Right hindlimb (tissue), 1 donor: ENCODE measurements around the gene CSTF3.
"Not testable (repeated sequence)": the region's sequence is repeated elsewhere in the genome, so short reads cannot be mapped to it uniquely, and the experiment has no call there.

Experiments
- DNase-seq: peaks from one replicate; pipeline ENCODE4 v3.0.0-alpha.2; 2018

CSTF3 gene

DNA sequence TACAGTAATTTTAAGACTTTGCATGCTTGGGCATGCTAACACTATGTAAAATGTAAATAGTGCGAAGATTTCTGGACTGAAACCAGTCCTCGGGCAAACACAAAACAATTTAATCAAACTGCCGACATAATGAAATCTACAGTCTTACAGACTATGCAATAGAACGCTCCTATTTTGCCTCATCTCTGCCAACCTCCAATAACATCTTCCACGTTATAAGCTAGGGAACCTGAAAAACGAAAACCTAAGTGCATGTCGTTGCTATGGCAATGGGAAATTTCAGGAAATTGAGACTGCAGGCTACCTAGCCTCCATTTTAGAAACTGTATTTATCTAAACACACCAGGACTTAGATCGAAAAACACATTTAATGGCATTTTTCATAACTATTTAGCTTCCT lies 1.1 kb downstream of the CSTF3 start:
- DNase-seq = no peak

DNA sequence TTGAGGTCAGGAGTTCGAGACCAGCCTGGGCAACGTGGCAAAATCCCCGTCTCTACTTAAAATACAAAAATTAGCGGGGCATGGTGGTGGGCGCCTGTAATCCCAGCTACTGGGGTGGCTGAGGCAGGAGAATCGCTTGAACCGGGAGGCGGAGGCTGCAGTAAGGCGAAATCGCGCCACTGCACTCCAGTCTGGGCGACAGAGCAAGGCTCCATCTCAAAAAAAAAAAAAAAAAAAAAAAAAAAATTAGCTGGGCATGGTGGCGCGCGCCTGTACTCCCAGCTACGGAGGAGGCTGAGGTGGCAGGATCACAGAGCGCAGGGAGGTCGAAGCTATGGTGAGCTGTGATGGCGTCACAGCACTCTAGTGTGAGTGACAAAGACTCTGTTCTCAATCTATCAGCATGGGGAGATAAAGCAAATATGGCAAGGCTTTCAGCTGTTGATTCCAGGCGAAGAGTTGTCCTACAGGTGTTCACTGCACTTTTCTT lies 1.9 kb downstream of the CSTF3 start:
- DNase-seq = not testable (repeated sequence)

DNA sequence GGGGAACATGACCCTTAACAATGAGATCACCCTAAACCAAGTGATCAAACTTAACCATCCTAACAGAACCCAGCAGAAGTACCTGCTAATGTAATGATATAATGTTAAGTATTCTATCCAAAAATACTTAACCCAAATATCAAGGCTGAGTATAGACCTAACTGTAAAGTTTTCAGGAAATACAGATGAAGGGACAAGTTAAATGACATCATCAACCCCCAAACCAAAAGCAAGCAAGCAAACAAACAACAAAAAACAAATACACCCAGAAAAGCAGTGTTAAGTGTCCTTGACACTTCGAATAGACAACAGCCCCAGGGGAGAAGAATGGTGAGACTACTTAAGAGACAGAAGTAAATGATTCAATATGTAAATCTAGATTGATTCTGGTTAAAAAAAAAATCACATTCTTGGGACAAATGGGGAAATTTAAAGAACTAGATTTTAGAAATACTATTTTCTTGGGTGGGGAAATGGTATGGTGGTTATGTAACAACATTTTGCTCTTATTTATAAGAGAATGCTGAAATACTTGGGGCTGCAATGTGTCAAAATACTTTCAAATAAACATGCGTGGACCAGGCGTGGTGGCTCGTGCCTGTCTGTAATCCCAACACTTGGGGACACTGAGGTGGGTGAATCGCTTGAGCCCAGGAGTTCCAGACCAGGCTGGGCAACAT lies 2.5 kb downstream of the CSTF3 start:
- no peak for DNase-seq

DNA sequence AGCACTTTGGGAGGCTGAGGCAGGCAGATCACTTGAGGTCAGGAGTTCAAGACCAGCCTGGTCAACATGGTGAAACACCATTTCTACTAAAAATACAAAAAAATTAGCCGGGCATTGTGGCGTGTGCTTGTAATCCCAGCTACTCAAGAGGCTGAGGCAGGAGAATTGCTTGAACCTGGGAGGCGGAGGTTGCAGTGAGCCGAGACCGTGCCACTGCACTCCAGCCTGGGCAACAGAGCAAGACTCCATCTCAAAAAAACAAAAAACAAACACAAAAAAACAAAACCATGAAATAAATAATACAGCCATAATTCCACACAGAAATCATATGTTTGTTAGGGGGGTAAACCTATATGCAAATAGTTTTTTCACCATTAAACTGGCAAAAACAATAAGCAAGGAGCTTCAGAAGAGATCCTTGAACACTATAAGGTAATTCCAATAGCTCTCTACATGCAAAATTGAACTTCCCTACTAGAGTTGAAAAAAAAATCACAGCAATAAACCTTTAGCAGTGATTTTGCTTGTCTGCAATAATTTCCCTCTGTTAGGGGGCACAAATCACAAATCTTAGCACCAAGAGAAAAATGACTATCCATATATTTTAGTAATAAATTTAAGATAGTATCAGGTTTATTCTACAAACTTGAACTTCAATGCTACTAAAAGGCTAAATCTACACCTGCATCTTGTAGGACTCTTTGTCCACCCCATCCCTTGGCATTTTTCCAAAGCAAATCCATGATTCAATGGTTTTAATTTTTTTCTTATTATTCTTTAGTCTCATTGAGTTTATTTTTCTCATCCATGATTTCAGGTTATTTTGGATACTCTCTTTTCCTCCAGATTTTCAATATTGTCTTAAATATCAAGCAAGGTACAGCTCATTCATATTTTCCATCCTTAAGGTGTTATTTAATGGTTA lies 3.9 kb downstream of the CSTF3 start:
- no peak for DNase-seq

DNA sequence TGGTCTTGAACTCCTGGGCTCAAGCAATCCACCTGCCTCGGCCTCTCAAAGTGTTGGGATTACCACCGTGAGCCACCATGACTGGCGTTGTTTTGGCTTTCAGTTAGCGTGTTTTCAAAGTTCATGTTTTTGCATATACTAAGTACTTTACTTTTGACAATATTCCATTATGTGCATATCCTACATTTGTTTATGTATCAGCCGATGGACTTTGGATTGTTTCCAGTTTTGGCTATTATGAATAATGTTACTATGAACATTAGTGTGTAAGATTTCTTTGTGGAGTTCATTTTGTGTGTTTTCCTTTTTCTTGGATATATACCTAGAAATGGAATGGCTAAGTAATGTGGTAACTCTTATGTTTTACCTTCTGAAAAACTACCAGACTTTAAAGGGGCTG lies 9.9 kb downstream of the CSTF3 start:
- DNase-seq = no peak

DNA sequence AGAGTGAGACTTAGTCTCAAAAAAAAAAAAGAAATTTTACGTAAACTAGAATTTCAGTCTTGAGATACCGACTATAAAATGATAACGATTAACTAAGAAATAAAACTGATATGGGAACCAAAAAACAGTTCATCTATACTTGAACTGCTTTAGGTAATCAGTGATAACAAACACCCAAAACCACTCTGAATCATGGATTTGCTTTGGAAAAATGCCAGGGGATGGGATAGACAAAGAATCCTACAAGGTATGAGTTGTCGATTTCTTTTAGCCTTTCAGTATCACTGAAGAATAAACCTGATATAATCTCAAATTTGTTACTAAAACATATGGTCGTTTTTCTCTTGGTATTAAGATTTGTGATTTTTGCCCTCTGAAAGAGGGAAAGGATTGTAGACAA lies 13.7 kb downstream of the CSTF3 start:
- no peak for DNase-seq

DNA sequence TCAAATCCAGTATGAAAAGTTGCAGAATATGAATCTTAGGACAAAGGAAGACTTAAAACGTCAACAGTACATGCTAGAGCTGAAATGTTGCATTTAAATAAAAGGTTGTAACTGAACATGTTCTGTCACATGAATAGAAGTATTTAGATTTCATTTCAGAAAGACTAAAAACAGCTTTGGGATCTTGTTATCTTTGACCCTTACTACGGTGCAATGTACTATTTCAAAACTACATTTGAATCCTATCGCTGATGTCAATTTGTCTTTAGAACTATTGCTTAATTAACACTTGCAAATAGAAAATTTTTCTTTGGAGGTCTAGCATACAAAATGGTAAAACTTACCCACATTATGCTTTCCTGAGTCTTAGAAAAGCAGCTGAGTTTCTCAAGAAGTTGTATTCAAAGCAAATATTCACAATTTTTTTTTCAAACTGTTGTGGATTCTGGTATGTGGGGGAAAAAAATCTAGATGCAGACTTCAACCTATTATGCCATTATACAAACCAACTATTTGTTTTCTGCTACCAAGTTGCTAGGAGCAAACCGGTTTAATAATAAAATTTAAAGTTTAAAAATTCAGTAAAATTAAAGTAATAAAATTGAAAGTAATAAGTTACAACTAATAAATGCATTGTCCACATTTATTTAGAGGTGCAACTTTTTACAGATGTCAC lies 25.4 kb downstream of the CSTF3 start:
- DNase-seq = no peak

DNA sequence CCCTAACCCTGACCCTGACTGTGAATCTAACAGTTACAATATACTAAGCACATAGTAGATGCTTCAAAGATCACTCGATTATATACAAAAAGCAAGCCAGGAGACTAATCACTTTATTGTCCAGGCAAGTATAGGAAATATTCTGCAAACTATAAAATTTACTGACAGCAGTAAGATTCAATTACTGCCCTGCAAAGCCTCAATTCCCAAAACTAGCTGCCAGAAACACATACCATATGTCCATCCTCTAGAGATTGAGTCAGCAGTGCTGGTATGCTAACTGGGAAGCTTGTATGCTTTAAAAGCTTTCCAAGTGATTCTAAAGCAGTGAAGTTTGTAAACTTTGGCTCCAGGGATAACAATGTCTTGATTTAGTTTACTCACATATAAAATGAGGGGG lies 26.1 kb downstream of the CSTF3 start:
- peak; percentile 22 for DNase-seq

DNA sequence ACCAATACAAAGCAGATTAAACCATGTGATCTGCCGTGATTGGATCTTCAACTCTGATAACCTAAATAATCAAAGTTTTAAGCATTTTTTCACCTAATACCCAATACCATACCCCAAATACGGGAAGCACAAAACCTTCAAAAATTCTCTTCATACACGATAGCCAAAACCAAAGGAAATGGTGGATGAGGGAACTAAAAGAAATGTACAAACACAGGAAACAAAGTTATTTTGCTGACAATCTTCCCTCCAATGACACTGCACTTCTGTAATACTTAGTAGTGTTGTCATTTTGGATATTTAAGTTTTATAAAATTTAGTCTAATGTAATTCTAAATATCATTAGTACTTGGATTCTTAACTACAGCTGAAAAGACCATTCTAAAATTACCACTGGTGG lies 27.0 kb downstream of the CSTF3 start:
- no peak for DNase-seq

DNA sequence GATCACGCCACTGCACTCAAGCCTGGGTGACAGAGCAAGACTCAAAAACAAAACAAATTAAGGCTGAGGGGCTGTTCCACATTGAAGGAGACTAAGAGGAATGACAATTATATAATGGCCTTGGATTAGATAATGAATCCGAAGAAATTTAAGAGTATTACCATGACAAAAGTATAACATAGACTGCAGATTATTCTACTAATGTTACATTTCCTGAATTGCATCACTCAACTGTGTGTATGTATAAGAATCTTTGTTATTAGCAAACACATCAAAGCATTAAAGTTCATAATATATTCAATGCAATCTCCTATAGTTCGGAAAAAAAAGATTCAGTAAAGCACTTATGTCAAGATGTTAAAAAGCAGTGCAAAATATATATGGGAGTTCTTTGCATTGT lies 27.5 kb downstream of the CSTF3 start:
- DNase-seq = no peak

DNA sequence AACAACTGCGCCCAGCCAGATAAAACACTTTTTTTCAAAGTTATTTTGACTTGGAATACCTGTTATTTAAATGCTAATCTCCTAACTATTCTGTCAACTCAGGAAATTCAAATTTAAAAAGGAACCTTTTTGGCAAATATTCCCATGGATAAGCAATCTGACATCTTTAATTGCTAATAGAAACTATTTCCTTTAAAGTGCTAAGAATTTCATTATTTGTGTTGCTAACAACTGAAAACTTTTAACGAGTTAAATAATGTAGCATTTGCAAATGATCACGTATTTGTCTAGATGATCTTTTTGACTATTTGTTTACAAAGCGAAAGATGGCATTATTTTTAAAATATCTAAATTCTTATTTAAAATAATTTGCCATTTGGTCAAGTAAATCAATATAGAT lies 28.8 kb downstream of the CSTF3 start:
- no peak for DNase-seq

DNA sequence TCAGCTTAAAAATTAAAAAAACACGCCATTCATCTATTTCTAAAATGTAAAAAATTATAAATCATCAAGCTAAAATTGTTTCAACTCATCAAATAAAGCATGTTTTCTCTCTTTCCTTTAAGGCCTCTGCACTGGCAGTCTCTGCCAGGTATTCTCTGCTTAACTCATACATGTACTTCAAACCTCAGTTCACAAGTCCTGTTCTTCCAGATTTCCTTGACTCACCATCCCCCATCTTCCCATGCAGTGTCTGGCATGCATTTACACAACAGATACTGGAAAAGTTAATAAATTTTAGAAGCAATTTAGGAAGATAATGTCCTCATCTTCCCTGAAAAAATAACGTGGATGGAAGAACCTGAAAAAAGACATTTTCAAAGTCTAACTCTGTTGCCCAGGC lies 32.5 kb downstream of the CSTF3 start:
- DNase-seq = no peak

DNA sequence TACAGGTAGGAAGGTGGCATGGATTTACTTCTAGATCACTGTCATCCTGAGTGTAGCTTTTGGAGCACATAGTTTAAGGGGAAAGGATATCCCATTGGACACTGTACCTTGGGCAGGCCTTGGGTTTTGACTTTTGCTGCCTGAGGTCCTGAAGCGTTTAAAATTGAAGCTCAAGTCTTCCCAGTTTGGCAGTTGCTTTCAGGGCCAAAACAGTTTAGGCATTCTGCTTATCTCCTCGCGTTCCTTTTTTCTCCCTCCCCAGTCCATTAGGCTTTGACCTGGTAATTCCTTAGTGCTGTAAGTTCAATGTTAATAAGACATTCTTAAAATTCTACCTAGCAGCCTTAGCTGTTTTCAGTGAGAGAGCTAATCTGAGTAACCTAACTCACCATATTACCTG lies 35.7 kb downstream of the CSTF3 start:
- no peak for DNase-seq

DNA sequence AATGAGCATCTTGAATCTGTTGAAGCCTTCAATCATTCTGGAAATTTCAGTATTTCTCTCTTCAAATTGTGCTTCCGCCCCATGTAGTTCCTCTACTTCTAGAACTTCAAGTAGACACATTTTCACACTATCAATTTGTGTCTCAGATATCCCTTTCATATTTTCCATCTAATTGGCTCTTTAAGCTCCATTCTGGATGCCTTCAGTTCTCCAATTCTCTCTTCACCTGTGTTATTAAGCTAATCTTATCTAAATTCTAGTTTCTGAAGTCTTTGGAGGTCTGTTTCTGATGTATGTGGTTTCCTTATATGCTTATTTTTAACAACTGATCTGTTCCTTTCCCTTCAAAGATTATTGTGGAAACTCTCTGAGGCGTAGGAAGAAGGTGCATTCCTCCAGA lies 36.3 kb downstream of the CSTF3 start:
- no peak for DNase-seq

DNA sequence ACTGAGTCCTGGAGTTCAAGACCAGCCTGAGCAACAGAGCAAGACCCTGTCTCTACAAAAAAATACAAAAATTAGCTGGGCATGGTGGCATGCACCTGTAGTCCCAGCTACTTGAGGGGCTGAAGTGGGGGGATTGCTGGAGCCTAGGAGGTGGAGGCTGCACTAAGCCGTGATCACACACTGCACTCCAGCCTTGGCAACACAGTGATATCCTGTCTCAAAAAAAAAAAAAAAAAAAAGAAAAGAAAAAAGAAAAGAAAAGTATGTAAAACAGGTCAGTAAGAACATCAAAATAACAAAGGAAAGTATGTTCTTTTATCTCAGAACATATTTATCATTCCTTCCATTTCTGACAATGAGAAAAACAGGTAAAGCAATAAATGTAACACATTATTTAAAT lies 38.6 kb downstream of the CSTF3 start:
- DNase-seq = not testable (repeated sequence)

DNA sequence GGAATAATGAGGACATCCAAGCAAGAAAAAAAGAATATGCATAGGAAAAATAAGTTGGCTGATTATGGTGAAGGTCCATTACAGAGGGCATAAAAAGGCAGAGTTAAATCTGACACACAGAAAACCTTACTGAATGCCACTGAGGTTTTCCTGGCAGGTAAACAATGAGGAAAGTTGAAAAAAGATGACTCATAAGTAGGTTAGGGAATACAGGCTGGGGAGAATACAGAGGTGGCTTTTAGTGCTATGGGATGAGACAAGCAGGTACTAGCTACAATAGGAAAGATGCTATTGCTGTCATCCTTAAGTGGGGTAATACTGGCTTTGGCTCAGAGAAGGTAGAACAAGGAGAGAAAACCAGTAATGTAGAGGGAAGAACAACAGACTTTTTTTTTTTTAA lies 44.7 kb downstream of the CSTF3 start:
- no peak for DNase-seq

DNA sequence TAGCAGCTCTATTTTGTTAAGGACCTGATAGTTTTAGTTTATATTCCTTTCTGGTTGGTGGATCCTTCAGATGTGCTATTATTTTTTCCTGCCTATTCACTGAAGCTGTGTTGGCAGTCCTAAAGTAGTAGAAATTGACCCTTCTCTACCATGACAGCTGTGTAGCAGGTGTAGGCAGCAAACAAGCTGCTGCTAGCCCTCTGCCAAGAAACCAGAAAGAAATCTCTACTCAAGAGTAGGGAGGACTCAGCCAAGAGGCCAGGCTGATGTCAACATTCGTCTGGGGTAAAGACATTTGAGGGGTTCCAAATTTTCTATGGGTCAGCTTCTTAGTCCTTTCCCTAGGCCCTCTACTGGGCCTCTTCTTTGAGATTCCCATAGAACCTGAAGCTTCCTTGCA lies 51.2 kb downstream of the CSTF3 start:
- peak; percentile 60 for DNase-seq

DNA sequence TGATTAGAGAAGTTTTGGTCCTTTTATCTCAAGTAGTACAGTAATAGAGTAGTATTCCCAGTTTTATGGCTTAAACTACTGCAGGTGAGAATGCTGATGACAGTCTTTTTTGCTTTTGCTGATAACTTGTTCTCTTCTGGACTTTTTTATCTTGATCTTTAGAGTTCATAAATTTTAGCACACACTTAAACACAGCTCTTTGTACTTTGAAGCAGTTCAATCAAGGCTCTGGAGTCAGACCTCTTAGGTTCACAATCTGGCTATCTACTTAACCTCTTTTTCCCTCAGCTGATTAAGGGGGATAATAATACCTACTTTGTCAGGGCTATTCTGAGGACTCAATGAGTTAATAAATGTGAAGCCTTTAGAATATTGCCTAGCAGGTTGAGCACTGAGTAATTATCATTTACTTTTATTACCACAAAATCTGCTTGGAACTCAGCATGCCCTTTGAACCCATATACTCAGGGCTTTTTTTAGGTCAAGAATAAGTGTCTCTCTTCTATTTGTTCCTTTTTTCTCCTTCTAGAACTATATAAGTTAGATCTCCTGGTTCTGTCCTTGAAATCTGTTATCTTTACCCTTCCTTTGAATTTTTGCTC lies 51.9 kb downstream of the CSTF3 start:
- DNase-seq = no peak

DNA sequence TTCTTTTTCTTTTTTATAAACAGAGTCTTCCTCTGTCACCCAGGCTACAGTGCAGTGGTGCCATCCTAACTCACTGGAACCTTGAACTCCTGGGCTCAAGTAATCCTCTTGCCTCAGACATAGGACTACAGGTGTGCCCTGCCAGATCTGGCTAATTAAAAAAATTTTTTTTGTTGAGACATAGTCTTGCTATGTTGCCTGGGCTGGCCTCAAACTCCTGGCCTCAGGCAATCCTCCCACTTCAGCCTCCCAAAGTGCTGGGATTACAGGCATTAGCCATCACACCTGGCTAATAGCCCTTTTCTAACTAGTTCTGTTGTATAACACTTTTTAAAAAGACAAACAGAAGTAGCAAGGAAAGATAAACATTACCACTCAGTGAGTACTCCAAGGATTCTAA lies 57.4 kb downstream of the CSTF3 start:
- no peak for DNase-seq

DNA sequence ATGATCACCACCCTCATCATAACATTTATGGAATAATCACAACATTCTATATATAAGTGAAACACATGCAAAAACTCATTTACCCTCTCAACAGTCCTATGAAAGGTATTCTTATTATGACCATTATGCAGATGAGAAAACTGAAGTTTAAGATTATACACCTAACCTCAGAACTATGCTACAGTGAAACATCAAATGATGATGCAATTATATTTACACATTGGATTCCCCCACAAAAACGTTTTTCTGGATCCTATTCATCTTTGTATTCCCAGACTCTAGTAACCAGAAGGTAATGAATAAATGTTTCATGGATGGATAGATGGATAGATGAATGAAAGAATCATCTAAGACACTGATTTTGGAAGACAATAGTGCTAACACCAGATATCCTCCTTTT lies 67.1 kb downstream of the CSTF3 start:
- no peak for DNase-seq

DNA sequence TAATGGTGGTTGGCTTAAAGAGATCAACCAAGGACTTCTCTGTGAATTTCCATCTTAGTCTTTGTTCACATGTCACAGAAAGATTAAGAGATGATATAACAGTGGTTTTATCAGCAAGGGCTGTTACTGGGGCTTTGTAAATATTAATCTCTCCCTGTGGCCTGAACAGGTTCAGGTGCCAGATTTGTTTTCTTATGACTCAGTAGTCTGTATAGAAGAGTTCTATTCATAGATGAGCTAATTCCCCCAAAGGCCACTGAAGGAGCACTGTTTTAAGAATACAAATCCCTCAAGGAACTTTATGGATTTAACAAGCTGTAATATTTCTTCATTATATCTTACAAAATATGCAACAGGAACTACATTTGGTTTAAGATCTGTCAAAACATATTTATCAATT lies 71.5 kb downstream of the CSTF3 start:
- no peak for DNase-seq

DNA sequence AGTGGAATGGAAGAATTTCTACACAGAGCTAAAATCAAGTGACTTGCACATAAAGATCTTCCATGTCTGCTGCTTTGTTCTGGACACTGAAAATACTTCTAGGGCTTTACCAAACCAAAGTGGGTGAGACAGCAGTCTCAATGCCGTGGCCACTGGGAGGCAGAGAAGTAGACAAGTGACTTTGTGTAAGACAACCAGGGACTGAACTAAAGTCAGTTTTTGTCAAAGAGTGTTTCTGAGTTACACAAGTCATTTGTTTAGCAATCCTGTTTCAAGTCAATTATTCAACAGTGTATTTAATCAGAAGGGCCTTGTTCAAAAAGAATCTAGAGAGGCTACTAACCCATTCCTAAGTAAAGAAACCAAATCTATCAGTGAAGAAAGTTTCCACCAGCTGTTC lies 75.3 kb downstream of the CSTF3 start:
- no peak for DNase-seq

DNA sequence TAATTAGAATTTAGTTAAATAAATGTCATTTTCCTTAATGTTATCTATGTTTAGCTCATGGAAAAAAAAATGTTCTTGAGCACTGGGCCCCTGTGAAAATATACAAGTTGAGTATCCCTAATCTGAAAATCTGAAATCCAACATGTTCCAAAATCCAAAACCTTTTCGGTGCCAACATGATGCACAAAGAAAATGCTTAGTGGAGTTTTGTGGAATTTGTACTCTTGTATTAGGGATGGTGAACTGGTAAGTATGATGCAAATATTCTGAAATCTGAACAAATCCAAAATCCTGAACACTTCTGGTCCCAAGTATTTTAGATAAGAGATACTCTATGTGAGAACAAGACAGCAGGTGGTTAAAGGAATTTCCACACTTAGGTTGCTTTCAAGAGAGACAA lies 77.4 kb downstream of the CSTF3 start:
- no peak for DNase-seq
